WTC11 (cell line): ENCODE data around the gene SNRPD2. TPM values are rescaled to one million over a fixed set of nuclear protein-coding genes. Genes with fewer than 3 reads are reported as not detected.
A peak's percentile ranks its signal among the peaks of the same experiment; 100 is the strongest.

ENCODE experiments used
- microRNA-seq: library from miRNA; unstranded; fragments of <30 nt; microRNA quantifications from one replicate; pipeline ENCODE4 v1.2.0, GENCODE V29; 2022; ENCODE audit warnings: borderline number of aligned reads
- total RNA-seq: library from RNA; stranded (reverse); gene quantifications from 3 replicates; pipeline ENCODE4 v1.2.3, GENCODE V29; 2021

SNRPD2 gene
- total RNA-seq, 1 experiment from 2014 or later, result 739 TPM

Small RNA genes lying within 50 kb of the gene (microRNA-seq; reads per million reads assigned to microRNA genes)
- gene MIR330 (157 reads per million, percentile 71 among the genes with 10 or more reads in this experiment), gene MIR642A (not detected), gene MIR642B (not detected)

Other genes starting within 250 kb of the SNRPD2 start
- gene FOSB, start 224.0 kb downstream of the SNRPD2 start, total RNA-seq, result 2.3 to 7.2 TPM (median 5.4 TPM) in 3 replicates
- 25.1 to 27.8 TPM (median 27.4 TPM) in 3 replicates for gene RTN2, start 194.9 kb downstream of the SNRPD2 start, total RNA-seq
- 10.3 to 15.1 TPM (median 14.2 TPM) in 3 replicates for gene PPM1N, start 193.5 kb downstream of the SNRPD2 start, total RNA-seq
- gene VASP, start 184.5 kb downstream of the SNRPD2 start, total RNA-seq, result 143 to 146 TPM (median 144 TPM) in 3 replicates
- gene OPA3, start 107.2 kb downstream of the SNRPD2 start, total RNA-seq, result 10.1 to 16.1 TPM (median 14.9 TPM) in 3 replicates
- gene GPR4, start 89.7 kb downstream of the SNRPD2 start, total RNA-seq, result 0.11 to 0.48 TPM (median 0.44 TPM) in 3 replicates
- gene EML2, start 52.6 kb downstream of the SNRPD2 start, total RNA-seq, result 51.5 to 63.3 TPM (median 62.5 TPM) in 3 replicates
- 1.6 to 1.8 TPM (median 1.7 TPM) in 3 replicates for gene GIPR, start 23.7 kb downstream of the SNRPD2 start, total RNA-seq
- 23.8 to 33.3 TPM (median 27.5 TPM) in 3 replicates for gene QPCTL, start 713 bp upstream of the SNRPD2 start, total RNA-seq
- 40.1 to 46.3 TPM (median 43.3 TPM) in 3 replicates for gene FBXO46, start 38.9 kb upstream of the SNRPD2 start, total RNA-seq
- 0.11 to 0.23 TPM in 2 of 3 replicates, not detected in the other for gene MEIOSIN, start 41.5 kb upstream of the SNRPD2 start, total RNA-seq
- 26.0 to 37.0 TPM (median 36.5 TPM) in 3 replicates for gene SIX5, start 77.3 kb upstream of the SNRPD2 start, total RNA-seq
- gene DMPK, start 90.5 kb upstream of the SNRPD2 start, total RNA-seq, result 34.4 to 42.7 TPM (median 38.8 TPM) in 3 replicates
- 50.2 to 60.7 TPM (median 56.6 TPM) in 3 replicates for gene DMWD, start 100.9 kb upstream of the SNRPD2 start, total RNA-seq
- gene RSPH6A, start 123.4 kb upstream of the SNRPD2 start, total RNA-seq, result 0.16 to 0.39 TPM (median 0.25 TPM) in 3 replicates
- gene SYMPK, start 171.2 kb upstream of the SNRPD2 start, total RNA-seq, result 105 to 111 TPM (median 106 TPM) in 3 replicates
- 20.7 to 24.6 TPM (median 24.2 TPM) in 3 replicates for gene FOXA3, start 172.4 kb upstream of the SNRPD2 start, total RNA-seq
- gene IRF2BP1, start 194.2 kb upstream of the SNRPD2 start, total RNA-seq, result 29.8 to 32.3 TPM (median 30.3 TPM) in 3 replicates
- 13.6 to 15.1 TPM (median 14.8 TPM) in 3 replicates for gene MYPOP, start 210.7 kb upstream of the SNRPD2 start, total RNA-seq
- gene NANOS2, start 222.8 kb upstream of the SNRPD2 start, total RNA-seq, result 0.13 to 0.18 TPM in 2 of 3 replicates, not detected in the other